HG03045 (cell line): ENCODE measurements around the gene OMA1.

Experiments
- ATAC-seq: cut with Tn5 transposase; IDR thresholded peaks from one replicate; pipeline ENCODE4 v1.9.1; 2021; ENCODE audit warnings: mild to moderate bottlenecking, moderate library complexity; ENCODE audit not compliant: unreplicated experiment

The OMA1 gene

GRCh38 chr1:58465825-58466629 is 80.5 kb downstream of the OMA1 start:
- no peak for ATAC-seq

DNA sequence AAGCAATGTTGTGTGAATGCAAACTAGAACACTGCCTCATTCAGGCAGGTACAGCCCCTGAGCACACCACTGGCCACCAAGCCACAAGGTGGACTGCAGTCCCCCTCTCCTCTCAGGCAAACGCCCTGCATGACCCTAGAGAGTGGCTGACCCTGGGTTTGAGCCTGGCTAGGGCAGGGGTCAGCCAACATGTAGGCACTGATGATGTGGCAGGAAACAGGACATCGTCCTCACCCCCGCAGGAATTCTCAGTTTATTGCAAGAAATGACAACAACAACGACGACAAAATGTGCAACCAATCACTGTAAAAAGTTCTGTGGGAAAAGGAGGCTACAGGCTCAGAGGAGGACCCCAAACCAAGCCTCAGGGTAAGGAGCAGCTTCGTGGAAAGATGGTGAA is 81.3 kb downstream of the OMA1 start:
- no peak for ATAC-seq

- ATAC-seq = no peak
These were observed 86.1 kb downstream of the OMA1 start for GRCh38 chr1:58460469-58460868.

- no peak for ATAC-seq
These were observed 86.6 kb downstream of the OMA1 start for GRCh38 chr1:58459911-58460310.

GRCh38 chr1:58457023-58457635 is 89.4 kb downstream of the OMA1 start:
- ATAC-seq = no peak

GRCh38 chr1:58456470-58456869 is 90.1 kb downstream of the OMA1 start:
- no peak for ATAC-seq

GRCh38 chr1:58454807-58455206 is 91.7 kb downstream of the OMA1 start:
- no peak for ATAC-seq

DNA sequence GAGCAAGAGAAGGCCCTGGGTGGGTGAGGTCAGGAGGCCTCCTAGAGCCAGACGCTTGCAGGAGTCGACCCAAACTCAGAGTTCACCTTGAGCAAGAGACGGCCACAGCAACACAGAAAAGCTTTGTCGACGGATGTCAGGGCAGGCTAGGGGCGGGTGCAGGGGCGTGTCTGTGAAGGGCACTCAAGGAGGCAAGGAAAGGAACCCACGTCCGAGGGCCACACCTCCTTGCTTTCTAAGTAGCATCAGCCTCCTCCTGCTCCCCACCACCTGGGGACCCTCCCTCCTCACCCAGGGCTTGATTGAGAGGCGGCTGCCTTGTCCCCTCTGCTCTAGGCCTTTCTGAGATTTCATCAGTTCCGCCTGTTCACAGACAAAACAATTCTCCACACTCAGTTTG is 92.1 kb downstream of the OMA1 start:
- ATAC-seq = no peak

DNA sequence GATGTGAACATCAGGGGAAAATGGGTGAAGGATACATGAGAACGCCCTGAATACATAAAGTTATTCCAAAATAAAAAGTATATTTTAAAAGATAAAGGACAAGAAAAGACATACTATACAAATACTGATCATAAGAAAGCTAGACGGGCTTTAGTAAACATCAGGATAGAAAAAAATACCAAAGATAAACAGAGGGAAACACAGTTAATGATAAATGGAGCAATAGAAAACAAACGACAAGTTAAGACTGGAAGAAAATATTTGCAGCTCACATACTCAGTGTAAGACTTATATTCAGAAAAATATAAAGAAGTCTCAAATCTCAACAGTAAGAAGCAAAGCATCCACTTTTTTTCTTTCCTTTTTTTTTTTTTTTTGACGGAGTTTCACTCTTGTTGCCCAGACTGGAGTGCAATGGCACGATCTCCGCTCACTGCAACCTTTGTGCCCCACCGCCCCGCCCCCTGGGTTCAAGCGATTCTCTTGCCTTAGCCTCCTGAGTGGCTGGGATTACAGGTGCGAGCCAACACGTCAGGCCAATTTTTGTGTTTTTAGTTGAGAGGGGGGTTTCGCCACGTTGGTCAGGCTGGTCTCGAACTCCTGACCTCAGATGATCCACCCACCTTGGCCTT is 94.8 kb downstream of the OMA1 start:
- ATAC-seq = no peak

DNA sequence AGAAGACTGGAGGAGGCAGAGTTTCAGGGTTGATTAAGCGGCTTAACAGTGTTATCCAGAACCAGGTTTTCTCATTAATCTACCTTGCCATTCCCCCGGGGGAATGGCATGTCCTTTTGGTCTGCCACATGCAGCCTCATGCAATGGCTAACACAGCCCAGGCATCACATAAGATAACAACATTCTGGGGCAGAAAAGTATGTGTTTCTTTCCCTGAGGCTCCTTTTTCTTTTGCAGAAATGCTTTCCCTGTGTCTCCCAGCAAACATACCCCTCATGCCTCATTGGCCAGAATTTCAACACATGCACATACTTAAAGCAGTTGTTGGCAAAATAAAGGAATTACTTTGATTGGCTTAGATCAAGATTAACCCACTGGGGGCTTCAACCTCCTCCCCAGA is 98.6 kb downstream of the OMA1 start:
- ATAC-seq = no peak

DNA sequence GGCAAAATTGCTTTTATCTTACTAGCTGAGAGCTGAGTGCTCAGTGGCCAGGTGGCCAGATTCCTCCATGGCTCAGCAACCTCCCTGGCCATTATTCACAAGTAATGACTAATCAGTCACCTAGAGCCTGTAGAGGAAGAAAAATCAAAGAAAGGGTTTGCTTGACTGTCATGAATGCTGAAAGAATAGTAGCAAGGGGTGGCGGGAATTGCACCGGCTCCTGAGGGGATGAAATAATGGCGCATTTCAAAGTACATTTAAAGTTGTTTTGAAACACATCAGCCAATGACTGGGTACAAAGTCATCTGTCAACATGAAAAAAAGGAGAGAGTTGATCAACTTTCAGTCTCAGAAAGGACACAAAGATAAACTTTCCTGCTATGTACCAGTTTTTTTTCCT is 99.5 kb downstream of the OMA1 start:
- no peak for ATAC-seq

DNA sequence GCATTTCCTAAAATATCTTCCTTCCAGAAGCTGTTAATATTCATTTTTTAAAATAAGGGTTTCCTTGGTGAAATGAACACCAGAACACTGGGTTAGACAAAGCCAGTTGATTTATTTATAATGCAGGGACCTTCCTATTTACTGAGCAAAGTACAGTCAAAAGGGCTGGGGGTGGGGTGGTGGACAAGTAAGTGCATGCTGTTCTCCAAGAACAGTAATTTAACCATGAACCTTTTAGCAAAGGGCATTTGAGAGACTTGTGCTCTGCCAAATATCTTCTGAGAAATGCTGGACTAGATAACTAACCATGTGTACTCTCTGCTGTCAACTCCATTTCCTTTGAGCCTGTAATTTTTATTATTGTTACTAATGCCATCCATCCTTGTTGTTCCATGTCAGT is 100.2 kb downstream of the OMA1 start:
- no peak for ATAC-seq

- ATAC-seq = no peak
These were observed 102.3 kb downstream of the OMA1 start for GRCh38 chr1:58443986-58444868.

- ATAC-seq = no peak
These were observed 104.4 kb downstream of the OMA1 start for GRCh38 chr1:58442114-58442513.

DNA sequence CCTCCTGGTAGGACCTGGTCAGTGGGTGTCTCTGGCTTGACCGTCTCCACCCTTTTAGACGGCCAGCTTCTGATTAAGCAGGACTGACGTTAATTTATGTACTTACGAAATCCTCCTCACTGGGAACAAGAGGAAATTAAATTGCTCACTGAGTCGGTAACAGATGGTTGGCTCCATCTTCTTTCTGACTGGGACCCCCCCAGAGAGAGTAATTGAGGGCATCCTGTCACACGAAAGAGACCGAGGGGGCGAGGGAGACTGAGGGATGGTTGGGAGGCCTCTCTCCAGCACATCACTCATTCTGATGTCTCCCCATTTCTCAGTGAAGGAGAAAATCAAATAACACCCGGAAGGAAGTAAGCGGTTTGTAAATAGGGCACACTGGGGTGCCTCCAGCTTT is 104.8 kb downstream of the OMA1 start:
- ATAC-seq = no peak

- ATAC-seq = no peak
These were observed 105.8 kb downstream of the OMA1 start for GRCh38 chr1:58440696-58441095.

- no peak for ATAC-seq
These were observed 106.6 kb downstream of the OMA1 start for GRCh38 chr1:58439946-58440345.

DNA sequence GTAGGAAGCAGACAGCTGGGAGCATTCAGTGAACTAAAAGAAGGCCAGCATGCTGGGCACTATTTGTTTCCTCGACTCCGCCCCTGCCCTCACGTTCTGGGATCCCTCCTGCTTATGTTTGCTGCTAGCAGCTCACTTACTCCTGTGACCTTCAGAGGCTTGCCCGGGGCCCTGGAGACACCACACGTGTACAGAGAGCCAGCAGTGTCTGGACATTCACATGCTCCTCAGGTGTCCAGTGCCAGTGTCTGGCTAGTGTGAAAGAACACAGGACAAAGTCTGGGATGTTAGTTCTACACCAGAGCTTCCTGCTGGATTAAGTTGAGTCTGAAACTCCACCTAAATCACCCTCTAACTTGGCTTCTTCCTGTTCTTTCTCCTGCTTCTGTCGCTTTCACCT is 108.1 kb downstream of the OMA1 start:
- ATAC-seq = no peak

DNA sequence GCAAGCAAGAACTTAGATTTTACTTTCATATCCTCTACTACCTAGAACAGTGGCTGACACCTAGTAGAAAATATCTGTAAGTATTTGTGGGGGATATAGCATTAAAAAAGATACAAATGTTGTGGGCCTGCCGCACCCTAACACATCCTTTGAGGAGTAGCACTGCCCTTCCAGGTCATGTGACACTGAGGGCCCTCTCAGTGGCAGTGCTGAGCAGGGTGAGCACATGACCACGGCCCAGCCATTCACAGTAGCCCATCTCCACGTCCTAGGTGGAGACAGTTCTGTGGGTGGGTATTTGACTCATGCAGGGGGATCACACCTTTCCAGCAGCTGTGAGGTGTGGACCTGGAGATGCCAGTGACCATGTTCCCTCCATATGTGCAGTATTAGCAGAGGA is 108.9 kb downstream of the OMA1 start:
- no peak for ATAC-seq

- no peak for ATAC-seq
These were observed 109.8 kb downstream of the OMA1 start for GRCh38 chr1:58436615-58437297.

- no peak for ATAC-seq
These were observed 111.2 kb downstream of the OMA1 start for GRCh38 chr1:58435376-58435775.
